T-cell (primary cell): ENCODE results near the gene ZGPAT. TPM values are rescaled to one million over a fixed set of nuclear protein-coding genes. Genes with fewer than 3 reads are reported as not detected.

Experiments
- ATAC-seq, 4 experiments: fragments of 200-7000 bp in 3 of 4; fragments of 150-1000 bp in 1 of 4; cut with Tn5 transposase; replicated peaks in 1 of 4; 1 replicate in 3 of 4; 2 replicates in 1 of 4; pipeline ENCODE4 v1.10.0; 2021; ENCODE audit warnings: moderate library complexity in 3 of 4, mild to moderate bottlenecking in 2 of 4, moderate number of reproducible peaks in 1 of 4
- CTCF ChIA-PET, 2 donors: fragments of 300-600 bp; sonication (Branson Sonifier 250); formaldehyde crosslinking; loops; one replicate each; lab custom pipeline; 2022; ENCODE audit warnings: antibody characterized with exemption in 2 of 2; lab: Charles Lee
- POLR2A ChIA-PET, 2 donors: fragments of 300-600 bp; sonication (Branson Sonifier 250); formaldehyde crosslinking; loops; one replicate each; lab custom pipeline; 2022; ENCODE audit warnings: antibody characterized with exemption in 2 of 2; lab: Charles Lee
- DNase-seq, 35 experiments: peaks; one replicate each; pipeline versions ENCODE4 v3.0.0 to v3.0.0-alpha.2; 2013 to 2023
- H3K27ac ChIP-seq: one replicate; pipeline ENCODE4 v1.5.1; 2013; ENCODE audit warnings: low read length
- H3K27me3 ChIP-seq, 2 experiments: replicated peaks in 1 of 2; 1 replicate in 1 of 2; 2 replicates in 1 of 2; pipeline versions ENCODE4 v1.6.1 to v1.7.0; 2013; ENCODE audit warnings: low read length in 1 of 2, mixed read lengths in 1 of 2; ENCODE audit not compliant: control insufficient read depth in 2 of 2, insufficient read depth in 2 of 2; ENCODE audit errors: extremely low read depth in 1 of 2
- H3K36me3 ChIP-seq, 2 donors: 1 replicate in 1 of 2; 2 replicates in 1 of 2; pipeline versions ENCODE4 v1.6.1 to v1.7.0; 2013; ENCODE audit warnings: low read length in 1 of 2; ENCODE audit not compliant: control insufficient read depth in 2 of 2, insufficient read depth in 1 of 2; ENCODE audit errors: extremely low read depth in 1 of 2
- H3K4me1 ChIP-seq, 2 experiments: 1 replicate in 1 of 2; 2 replicates in 1 of 2; pipeline versions ENCODE4 v1.6.1 to v1.7.0; 2013; ENCODE audit warnings: low read length in 2 of 2, mixed read lengths in 1 of 2; ENCODE audit not compliant: insufficient read depth in 2 of 2, control insufficient read depth in 1 of 2; ENCODE audit errors: extremely low read depth in 1 of 2
- H3K4me3 ChIP-seq, 2 donors: 1 replicate in 1 of 2; 2 replicates in 1 of 2; pipeline versions ENCODE4 v1.5.1 to v1.7.0; 2013; ENCODE audit warnings: mild to moderate bottlenecking in 2 of 2, low read length in 1 of 2, moderate library complexity in 1 of 2; ENCODE audit not compliant: control insufficient read depth in 1 of 2; ENCODE audit errors: extremely low read depth in 1 of 2
- H3K9me3 ChIP-seq: 2 replicates; pipeline ENCODE4 v1.7.0; 2013
- H3K27ac Mint-ChIP-seq, 2 donors: one replicate each; pipeline ENCODE4 v1.8.0; 2020 to 2021; ENCODE audit warnings: mild to moderate bottlenecking in 2 of 2, mixed read lengths in 2 of 2
- H3K27me3 Mint-ChIP-seq, 2 donors: one replicate each; pipeline ENCODE4 v1.8.0; 2021 to 2022; ENCODE audit warnings: mixed read lengths in 2 of 2
- H3K36me3 Mint-ChIP-seq: one replicate; pipeline ENCODE4 v1.8.0; 2021; ENCODE audit warnings: mixed read lengths
- H3K4me1 Mint-ChIP-seq, 3 donors: one replicate each; pipeline ENCODE4 v1.8.0; 2020 to 2022; ENCODE audit warnings: mixed read lengths in 3 of 3, mild to moderate bottlenecking in 1 of 3
- H3K4me3 Mint-ChIP-seq, 3 donors: one replicate each; pipeline ENCODE4 v1.8.0; 2020 to 2022; ENCODE audit warnings: mild to moderate bottlenecking in 3 of 3, mixed read lengths in 3 of 3, moderate library complexity in 3 of 3
- H3K9me3 Mint-ChIP-seq, 3 donors: one replicate each; pipeline ENCODE4 v1.8.0; 2020 to 2022; ENCODE audit warnings: mixed read lengths in 3 of 3
- WGBS: methylation state at CpG from one replicate; pipeline ENCODE4 v1.1.5; 2013; ENCODE audit warnings: missing lambda C conversion rate; ENCODE audit not compliant: insufficient coverage; 5-methylcytosine and 5-hydroxymethylcytosine counted together
- total RNA-seq, 35 experiments: library from RNA in 6 of 35; stranded (reverse) in 6 of 35; fragments of 120-200 nt in 1 of 35; gene quantifications; one replicate each; pipeline versions ENCODE4 v1.2.1 to v1.2.4 and lab custom pipeline; 2013 to 2026

ZGPAT gene
- total RNA-seq, 5 donors from 2014 or later (not counting 1 experiment from before 2014, with no cell fraction given), result 42.7 to 71.0 (median 59.0) TPM

DNA sequence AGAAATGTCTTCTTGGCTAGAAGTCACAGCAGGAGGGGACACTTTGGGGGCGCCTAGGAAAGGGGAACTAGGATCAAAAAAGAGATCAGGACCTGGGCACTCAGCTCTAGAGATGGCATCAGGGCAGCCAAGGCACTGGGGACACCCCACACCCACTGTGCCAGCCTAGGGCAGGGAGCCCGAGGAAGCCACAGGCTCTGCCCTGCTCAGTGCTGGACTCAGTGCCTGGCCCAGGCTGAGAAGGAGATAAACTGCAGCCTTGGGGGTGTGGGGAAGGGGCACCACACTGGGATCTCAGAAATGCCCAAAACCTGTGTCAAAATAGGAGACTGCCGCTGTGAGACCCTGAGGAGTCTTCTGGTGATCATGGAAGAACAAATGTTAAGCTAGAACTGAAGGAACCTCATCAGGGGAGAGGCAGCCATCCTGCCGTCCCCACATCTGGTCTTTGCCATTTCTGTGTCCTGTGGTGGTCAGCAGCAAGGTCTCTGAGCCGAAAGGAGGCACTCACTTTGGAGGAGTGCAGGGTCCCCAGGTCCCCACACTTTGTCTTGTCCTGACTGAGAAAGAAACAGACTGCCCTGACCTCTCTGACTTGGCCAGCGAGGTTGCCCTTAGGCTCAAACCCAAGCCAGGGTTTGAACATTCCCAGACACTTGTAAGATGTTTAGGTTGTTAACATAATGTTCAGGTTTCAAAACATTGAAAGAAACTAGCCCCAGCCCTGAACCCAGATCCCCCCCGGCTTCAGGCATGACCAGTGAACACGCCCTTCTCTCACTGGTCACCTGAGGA is 2.4 kb upstream of the ZGPAT start:
- Mint-ChIP-seq H3K36me3 (peaks cover 13% of the 10 kb centered on the region), H3K4me3 (peak overlapping the region; percentile 34 to 88 (median 43)), H3K4me1 (peaks cover 24 to 47% (median 30%) of the 10 kb centered on the region in 3 donors), H3K27ac (peak overlapping the region in 1 of 2 donors; percentile 28), H3K9me3 (no peaks in the 10 kb centered on the region), H3K27me3 (no peaks in the 10 kb centered on the region)
- ChIA-PET POLR2A (no interaction called here), CTCF (interaction anchor here in 1 of 2 donors (0.7 to 1.1 kb wide), 2 partner anchors 73 to 352 kb away, joined by 3 read pairs; no protein-coding TSS in a partner anchor)
- DNase-seq (no peak), ATAC-seq (no peak)
- 94% methylated on average over 7 of the region's 8 CpGs for WGBS
- H3K4me1 ChIP-seq, result peaks cover 10 to 59% of the 10 kb centered on the region in 2 experiments
- no peak overlapping the region for H3K4me3 ChIP-seq
- no peaks in the 10 kb centered on the region for H3K9me3 ChIP-seq
- H3K27me3 ChIP-seq, result no peaks in the 10 kb centered on the region
- peaks cover 20 to 35% of the 10 kb centered on the region in 2 donors for H3K36me3 ChIP-seq
- no peak overlapping the region for H3K27ac ChIP-seq

DNA sequence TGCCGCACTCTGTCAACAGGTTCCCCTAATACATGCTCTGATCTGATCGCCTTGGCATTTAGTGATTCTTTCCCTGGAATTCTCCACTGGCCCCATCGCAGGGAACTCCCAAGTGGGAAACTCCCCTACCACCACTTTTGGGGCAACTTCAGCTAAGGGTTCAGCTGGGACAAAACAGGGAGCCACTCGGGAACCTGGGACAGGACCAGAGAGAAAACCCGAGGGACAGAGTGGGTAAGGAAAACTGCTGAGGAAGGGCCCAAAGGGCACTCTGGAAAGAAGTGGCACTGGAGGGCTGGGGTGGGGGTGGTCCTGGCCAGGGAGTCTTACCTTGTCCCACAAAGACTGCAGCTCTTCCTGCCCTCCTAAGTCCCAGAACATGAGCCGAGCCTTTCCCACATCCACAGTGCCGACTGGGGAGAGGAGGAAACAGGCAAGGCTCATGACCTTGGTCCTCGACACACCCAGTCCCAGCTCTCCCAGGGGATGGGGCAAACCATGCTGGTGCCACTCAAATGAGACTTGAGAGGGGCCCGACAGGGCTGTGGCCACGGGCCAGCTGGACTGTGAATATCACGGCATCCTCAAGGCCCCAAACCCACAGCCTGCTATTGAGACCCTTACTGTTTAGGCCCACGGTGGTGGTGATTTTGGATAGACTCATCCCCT is 1.7 kb upstream of the ZGPAT start:
- H3K27me3 Mint-ChIP-seq, result no peaks in the 10 kb centered on the region
- 95% methylated on average over 4 of the region's 12 CpGs for WGBS
- H3K27ac ChIP-seq, result peak overlapping the region; percentile 55
- ChIA-PET CTCF (interaction anchor here in 1 of 2 donors (0.7 to 1.1 kb wide), 2 partner anchors 74 to 351 kb away, joined by 3 read pairs; no protein-coding TSS in a partner anchor), POLR2A (no interaction called here)
- no peaks in the 10 kb centered on the region for H3K9me3 ChIP-seq
- peaks cover 31 to 50% (median 35%) of the 10 kb centered on the region in 3 donors for H3K4me1 Mint-ChIP-seq
- peaks cover 22 to 42% of the 10 kb centered on the region in 2 donors for H3K36me3 ChIP-seq
- H3K27me3 ChIP-seq, result no peaks in the 10 kb centered on the region
- peak overlapping the region; percentile 56 to 84 for H3K27ac Mint-ChIP-seq
- ATAC-seq (no peak), DNase-seq (no peak)
- peak overlapping the region; percentile 86 to 88 (median 87) for H3K4me3 Mint-ChIP-seq
- H3K9me3 Mint-ChIP-seq, result no peaks in the 10 kb centered on the region
- H3K36me3 Mint-ChIP-seq, result peaks cover 20% of the 10 kb centered on the region
- H3K4me3 ChIP-seq, result no peak overlapping the region
- peaks cover 13 to 56% of the 10 kb centered on the region in 2 experiments for H3K4me1 ChIP-seq

DNA sequence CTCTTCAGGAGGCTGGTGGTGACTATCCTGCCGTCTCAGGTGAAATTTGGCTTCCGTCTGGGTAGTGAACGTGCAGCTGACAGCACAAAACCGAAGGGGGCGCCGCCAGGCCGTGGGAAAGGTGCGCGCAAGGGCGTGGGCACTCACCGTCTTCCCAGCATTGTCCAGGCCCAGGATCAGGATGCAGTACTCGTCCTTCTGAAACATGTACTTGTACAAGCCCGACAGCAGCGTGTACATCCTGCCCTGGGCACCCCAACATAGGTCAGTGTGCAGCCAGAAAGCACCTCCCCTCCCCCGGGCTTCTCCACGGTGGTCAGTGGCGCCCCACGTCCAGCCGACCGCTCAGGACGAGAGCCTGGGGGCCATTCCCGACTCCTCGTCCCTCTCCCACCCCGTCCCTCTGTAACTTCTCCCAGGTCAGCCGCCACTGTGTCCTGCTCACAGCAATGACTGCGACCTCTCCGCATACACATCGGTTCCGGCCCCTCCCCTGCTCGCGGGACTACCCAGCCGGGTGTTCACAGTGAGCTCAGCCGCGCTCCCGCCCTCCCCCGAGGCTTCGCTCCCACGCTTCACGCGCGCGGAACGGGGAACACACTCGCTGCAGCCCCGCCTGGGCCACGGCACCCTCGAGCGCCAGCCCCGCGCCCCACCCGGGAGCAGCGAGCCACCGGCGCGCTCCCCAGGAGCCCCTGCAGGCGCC is 834 bp upstream of the ZGPAT start:
- Histone ChIP-seq H3K27me3 (no peaks in the 10 kb centered on the region), H3K36me3 (peaks cover 25 to 50% of the 10 kb centered on the region in 2 donors), H3K4me3 (peak overlapping the region; percentile 70 to 80), H3K9me3 (no peaks in the 10 kb centered on the region), H3K27ac (peak overlapping the region; percentile 55), H3K4me1 (peaks cover 13 to 53% of the 10 kb centered on the region in 2 experiments)
- H3K27me3 Mint-ChIP-seq, result no peaks in the 10 kb centered on the region
- peak overlapping the region; percentile 86 to 88 (median 87) for H3K4me3 Mint-ChIP-seq
- H3K27ac Mint-ChIP-seq, result peak overlapping the region; percentile 56 to 84
- peaks cover 38 to 52% (median 40%) of the 10 kb centered on the region in 3 donors for H3K4me1 Mint-ChIP-seq
- peak; percentile 51 to 66 (median 56) for ATAC-seq
- WGBS, result under 1% methylated on average over 56 of the region's 56 CpGs
- DNase-seq, result peak in 34 of 35 experiments; percentile 41 to 79 (median 61)
- CTCF ChIA-PET, result interaction anchor here in 1 of 2 donors (1.1 to 1.6 kb wide), 4 partner anchors 30 to 169 kb away, joined by 3 to 20 read pairs (median 9); partner anchors contain the start of genes LIME1, PTK6 and RTEL1
- POLR2A ChIA-PET, result interaction anchor here in 1 of 2 donors (1.0 kb wide), 1 partner anchor 29 kb away, joined by 3 read pairs; the partner anchor contains the start of gene LIME1
- no peaks in the 10 kb centered on the region for H3K9me3 Mint-ChIP-seq
- peaks cover 23% of the 10 kb centered on the region for H3K36me3 Mint-ChIP-seq

DNA sequence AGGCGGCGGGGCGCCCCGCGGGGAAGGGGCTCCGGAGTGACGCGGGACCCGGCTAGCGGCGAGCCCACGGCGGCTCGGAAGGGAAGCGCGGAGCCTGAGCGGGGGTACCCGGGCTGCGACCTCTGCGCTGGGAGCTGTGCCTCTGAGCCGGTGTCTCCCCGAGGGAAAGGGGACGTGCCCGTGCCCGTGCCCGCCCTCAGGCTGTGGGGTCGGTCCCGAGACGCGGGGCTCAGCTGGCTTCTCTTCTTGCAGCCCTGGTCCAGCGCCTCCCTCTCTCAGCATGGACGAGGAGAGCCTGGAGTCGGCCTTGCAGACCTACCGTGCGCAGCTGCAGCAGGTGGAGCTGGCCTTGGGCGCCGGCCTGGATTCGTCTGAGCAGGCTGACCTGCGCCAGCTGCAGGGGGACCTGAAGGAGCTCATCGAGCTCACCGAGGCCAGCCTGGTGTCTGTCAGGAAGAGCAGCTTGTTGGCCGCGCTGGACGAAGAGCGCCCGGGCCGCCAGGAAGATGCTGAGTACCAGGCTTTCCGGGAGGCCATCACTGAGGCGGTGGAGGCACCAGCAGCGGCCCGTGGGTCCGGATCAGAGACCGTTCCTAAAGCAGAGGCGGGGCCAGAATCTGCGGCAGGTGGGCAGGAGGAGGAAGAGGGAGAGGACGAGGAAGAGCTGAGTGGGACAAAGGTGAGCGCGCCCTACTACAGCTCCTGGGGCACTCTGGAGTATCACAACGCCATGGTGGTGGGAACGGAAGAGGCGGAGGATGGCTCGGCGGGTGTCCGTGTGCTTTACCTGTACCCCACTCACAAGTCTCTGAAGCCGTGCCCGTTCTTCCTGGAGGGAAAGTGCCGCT is 686 bp downstream of the ZGPAT start:
- POLR2A ChIA-PET, result interaction anchor here (0.6 to 1.0 kb wide), 4 partner anchors 27 to 488 kb away, joined by 3 read pairs; partner anchors contain the start of genes HELZ2 (in 1 of the 2) and LIME1 (in 1 of the 2)
- Mint-ChIP-seq H3K36me3 (peaks cover 33% of the 10 kb centered on the region), H3K27me3 (no peaks in the 10 kb centered on the region), H3K4me3 (peak overlapping the region; percentile 77 to 88 (median 78)), H3K27ac (peak overlapping the region; percentile 46 to 66), H3K9me3 (no peaks in the 10 kb centered on the region), H3K4me1 (peaks cover 46 to 54% (median 51%) of the 10 kb centered on the region in 3 donors)
- H3K4me1 ChIP-seq, result peaks cover 13 to 51% of the 10 kb centered on the region in 2 experiments
- DNase-seq (peak in 2 of 35 experiments; percentile 15 to 32), ATAC-seq (peak in 3 of 4 experiments; percentile 2 to 9 (median 2))
- H3K4me3 ChIP-seq, result peak overlapping the region; percentile 70 to 82
- WGBS, result 23% methylated on average over 65 of the region's 67 CpGs
- CTCF ChIA-PET, result interaction anchor here (0.5 to 1.6 kb wide), 6 partner anchors 11 to 171 kb away, joined by 3 to 20 read pairs (median 6); partner anchors contain the start of genes LIME1 (in 1 of the 2), PTK6 (in 1 of the 2) and TPD52L2 (in 1 of the 2)
- H3K27ac ChIP-seq, result peak overlapping the region; percentile 2
- no peaks in the 10 kb centered on the region for H3K27me3 ChIP-seq
- peaks cover 21 to 54% of the 10 kb centered on the region in 2 donors for H3K36me3 ChIP-seq
- no peaks in the 10 kb centered on the region for H3K9me3 ChIP-seq

DNA sequence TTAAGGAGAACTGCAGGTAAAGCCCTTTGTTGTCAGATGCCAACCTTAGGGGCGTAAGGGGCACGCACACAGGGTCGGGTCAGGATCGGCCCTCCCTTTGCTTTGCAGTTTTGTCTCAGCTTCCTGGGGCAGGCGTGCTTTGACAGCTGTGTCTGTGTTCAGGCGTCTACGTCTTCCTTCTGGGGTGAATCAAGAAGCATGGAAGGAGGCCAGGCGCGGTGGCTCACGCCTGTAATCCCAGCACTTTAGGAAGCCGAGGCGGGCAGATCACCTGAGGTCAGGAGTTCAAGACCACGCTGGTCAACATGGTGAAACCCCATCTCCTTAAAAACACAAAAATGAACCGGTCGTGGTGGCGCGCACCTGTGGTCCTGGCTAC is 1.3 kb downstream of the ZGPAT start:
- WGBS, result 91% methylated on average over 7 of the region's 17 CpGs
- peaks cover 46 to 57% (median 51%) of the 10 kb centered on the region in 3 donors for H3K4me1 Mint-ChIP-seq
- CTCF ChIA-PET, result no interaction called here
- H3K4me3 Mint-ChIP-seq, result peak overlapping the region; percentile 77 to 88 (median 78)
- H3K4me1 ChIP-seq, result peaks cover 13 to 54% of the 10 kb centered on the region in 2 experiments
- H3K27me3 Mint-ChIP-seq, result no peaks in the 10 kb centered on the region
- POLR2A ChIA-PET, result no interaction called here
- DNase-seq, result no peak
- peaks cover 16 to 53% of the 10 kb centered on the region in 2 donors for H3K36me3 ChIP-seq
- peak overlapping the region in 1 of 2 donors; percentile 66 for H3K27ac Mint-ChIP-seq
- H3K4me3 ChIP-seq, result peak overlapping the region; percentile 70 to 82
- no peaks in the 10 kb centered on the region for H3K9me3 ChIP-seq
- no peak for ATAC-seq
- peaks cover 36% of the 10 kb centered on the region for H3K36me3 Mint-ChIP-seq
- H3K27ac ChIP-seq, result no peak overlapping the region
- H3K9me3 Mint-ChIP-seq, result no peaks in the 10 kb centered on the region
- no peaks in the 10 kb centered on the region for H3K27me3 ChIP-seq
